GM19463 (cell line): ENCODE results near the gene LRRN2.
"Not testable (repeated sequence)": the region's sequence is repeated elsewhere in the genome, so short reads cannot be mapped to it uniquely, and the experiment has no call there.

Experiments
- ATAC-seq: cut with Tn5 transposase; IDR thresholded peaks from one replicate; pipeline ENCODE4 v1.9.1; 2021; ENCODE audit warnings: mild to moderate bottlenecking, moderate library complexity; ENCODE audit not compliant: unreplicated experiment

Gene LRRN2

DNA sequence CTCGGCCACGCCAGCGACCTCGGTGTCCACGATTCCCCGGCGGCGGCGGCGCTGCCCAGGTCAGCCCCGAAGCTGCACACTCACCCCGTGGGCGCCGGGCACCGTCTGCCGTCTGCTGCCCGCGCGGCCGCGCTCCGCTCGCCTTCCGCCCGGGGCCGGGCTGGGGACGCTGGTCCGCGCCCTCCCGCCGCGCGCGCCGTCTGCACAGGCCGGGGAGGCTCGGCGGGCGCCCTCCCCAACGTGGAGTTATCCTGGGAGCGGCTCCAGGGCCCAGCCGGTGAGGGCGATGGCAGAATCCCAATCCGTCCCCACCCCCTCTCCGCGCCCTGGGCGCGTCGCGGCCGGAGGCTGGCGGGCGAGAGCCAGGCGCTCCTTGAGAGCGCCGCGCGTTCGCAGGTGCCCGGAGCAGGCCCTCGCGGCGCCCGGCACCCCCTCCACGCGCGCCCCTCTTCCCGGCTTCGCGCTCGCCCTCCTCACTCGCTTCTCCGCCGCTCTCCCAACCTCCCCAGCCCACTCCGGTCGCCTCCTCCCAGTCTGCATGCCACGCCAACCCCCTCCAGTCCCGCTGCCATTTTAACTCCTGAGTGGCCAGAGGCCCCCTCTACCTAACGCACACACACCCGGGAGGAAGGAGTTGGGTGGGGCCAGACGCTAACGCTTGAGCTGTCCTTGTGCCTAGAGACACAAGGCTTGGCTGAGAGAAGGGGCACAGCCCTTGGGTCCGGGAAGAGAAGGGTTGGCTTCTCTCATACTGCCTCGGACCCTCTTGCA, at the start of gene LRRN2:
Gene LRRN2, minus strand, starts transcription at position 503 of the 771 bp plus-strand sequence. CDS start 65,746 bp downstream, outside the sequence.
- no peak for ATAC-seq

- ATAC-seq, result no peak
Measured at GRCh38 chr1:204735042-204735441, 49.5 kb upstream of the LRRN2 start.

DNA sequence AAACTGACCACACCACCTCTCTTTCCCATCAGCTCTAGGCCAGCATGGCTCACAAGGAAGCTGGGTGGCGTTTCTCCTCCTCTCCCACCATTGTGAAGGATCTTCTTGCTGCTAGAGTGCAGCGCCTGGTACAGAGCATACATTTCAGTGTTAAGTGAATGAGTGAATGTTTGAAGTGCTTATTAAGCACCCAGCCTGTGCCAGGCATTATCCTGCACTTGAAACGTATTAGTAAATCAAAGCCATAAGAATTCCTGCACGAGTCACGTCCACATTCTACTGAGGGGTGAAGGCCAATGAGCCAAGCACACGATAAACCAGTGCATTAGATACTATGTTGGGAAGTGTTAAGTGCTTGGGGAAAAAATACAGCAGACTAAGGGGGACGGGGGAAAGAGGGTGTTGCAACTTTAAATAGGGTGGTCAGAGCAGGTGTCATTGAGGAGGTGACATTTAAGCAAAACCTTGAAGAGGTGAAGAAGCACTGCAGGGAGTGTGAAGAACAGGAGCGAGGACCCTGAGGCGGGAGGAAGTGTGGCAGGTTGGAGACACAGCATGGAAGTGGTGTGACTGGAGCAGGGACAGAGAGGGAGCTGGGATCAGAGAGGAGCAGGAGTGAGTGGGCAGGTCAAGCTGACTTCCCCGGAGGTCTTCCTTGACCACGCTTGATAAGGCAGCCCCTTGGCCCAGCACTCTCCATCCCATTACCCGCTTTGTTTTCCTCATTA, 48.5 kb upstream of the LRRN2 start:
- ATAC-seq, result no peak

DNA sequence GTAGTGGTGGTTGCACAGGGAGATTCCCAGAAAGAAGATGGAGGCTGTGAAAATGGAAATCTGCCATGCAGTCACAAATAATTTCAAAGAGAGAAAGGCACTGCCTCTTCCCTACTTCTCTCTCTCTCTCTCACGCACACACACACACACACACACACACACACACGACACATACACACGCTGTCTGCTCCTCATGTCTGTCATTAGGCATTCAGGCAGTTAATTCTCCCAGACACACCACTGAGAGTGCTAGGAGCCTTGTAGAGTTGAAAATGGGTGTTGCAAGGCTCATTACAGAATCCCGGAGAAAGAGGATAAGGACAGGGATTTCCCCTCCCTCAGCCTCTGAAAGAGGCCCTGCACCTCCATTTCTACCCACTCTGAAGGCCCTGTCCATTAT, 47.8 kb upstream of the LRRN2 start:
- no peak for ATAC-seq

DNA sequence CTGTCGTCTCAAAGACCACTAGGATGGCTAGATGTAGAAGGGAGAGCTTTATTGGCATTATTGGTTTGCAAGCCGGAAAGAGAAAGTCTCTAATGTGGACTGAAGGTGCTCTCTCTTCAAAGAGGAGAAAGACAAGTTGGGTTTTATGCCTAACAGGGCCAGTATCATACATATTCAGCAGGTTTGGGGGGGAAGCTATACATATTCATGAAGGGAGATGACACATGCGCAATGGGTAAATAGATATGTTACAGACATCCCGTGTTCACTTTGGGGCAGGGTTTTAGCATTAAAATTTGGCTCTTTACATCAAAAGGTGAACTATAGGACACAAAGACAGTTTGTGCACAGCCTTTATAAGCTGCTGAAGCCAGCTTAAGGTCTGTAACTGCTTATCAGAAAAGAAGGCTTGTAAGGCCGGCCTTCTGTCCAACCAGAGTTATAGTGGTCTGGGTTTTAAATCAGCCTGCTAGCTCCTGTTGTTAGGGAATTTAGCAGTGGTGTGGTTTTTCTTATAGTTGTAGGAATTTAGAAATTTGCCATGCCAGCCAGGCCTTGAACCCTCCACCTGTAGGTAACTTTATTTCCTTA, 46.5 kb upstream of the LRRN2 start:
- ATAC-seq, result no peak

DNA sequence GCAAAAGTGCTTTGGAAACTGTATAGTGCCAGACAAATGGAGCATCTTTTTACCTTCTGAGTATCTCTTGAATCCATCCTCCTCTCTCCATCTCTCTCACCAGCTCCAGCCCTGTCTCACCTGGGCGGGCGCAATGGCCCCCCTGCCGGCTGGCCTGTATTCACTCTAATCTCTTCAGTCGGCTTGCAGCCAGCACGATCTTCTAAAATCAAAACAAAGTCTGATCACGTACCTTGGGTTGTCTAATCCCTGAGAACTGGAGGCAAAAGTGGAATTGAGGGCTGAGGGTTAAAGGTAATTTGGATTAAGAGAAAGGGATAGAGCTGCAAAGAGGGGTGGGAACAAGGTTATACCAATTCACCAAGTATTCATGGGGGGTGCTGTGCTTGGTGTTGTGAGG, 46.0 kb upstream of the LRRN2 start:
- no peak for ATAC-seq

DNA sequence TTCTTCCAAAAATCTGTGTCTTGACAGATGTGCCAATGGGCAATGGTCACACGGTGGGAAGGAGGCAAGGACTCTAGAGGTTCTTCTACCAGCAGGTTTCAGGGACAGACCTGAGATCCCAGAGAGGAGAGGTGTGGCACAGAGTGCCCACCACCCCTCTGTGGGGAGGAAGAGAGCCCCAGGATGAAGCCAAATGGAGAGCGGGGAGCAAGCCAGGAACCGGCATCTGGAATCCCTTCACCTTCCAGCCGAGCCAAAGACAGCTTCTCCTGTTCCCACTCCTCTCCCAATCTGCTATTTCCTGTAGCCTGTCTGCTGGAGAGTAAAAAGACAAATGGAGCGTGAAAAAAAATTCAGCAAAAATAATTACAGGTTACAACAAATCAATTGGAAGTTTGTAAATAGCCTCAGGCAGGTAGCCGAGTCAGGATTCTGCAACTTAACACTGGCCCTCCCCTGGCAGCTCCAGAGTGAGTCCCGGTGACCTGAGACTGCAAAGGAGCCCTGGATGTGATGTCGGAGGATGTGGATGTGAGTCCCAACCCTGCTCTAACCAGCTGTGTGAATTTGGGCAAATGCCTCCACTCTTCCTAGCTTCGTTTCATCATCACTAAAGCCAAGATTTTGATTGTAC, 45.4 kb upstream of the LRRN2 start:
- ATAC-seq, result no peak

DNA sequence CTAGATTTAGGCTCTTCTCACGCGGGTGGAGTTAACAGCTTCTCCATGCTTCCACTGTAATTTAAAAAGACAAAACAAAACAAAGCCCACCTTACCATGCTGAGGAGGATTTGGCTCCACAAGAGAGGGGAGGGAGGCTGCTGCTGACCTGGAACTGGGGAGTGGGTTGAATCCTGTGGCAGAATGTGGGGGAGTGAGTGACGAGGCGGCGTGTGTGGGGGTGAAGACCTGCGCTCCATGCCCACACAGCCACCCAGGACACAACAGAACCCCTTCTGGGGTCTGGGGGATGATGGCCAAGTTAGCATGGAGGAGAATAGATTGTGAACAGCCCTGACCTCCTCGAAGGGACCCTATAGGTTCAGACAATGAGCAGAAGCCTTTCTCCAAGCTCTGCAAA, 44.0 kb upstream of the LRRN2 start:
- ATAC-seq, result no peak

GRCh38 chr1:204728456-204728855, 42.9 kb upstream of the LRRN2 start:
- ATAC-seq, result no peak

DNA sequence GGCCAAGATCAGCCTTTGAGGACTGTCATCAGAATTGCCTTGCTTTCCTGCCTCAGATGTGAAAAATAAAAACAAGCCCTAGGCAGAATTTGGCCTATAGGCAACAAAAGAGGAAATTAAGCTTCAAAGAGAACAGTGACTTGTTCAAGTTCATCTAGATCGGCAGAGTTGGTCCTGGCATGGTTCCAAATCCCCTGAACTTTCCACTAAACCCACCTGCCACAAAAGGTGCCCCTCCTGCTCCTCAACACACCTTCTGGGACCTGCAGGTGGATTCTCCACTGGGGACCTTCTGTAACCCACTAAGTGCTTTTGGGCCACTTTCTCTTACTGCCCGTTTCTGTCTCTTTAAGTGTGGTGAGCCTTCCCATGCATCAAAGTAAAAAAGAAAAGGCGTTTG, 42.5 kb upstream of the LRRN2 start:
- ATAC-seq, result no peak

DNA sequence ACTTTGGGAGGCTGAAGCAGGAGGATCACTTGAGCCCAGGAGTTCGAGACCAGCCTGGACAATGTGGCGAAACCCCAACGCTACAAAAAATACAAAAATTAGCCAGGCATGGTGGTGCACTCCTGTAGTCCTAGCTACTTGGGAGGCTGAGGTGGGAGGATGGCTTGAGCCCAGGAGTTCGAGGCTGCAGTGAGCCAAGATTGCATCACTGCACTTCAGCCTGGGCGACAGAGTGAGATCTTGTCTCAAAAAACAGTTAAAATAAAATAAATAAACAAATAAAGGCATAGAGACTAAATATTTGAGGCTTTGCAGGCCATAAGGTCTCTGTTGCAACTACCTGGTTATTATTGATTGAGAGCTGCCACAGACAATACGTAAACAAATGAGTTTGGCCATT, 41.9 kb upstream of the LRRN2 start:
- ATAC-seq, result not testable (repeated sequence)

GRCh38 chr1:204726478-204726877, 40.9 kb upstream of the LRRN2 start:
- no peak for ATAC-seq

- ATAC-seq, result no peak
Measured at GRCh38 chr1:204725821-204726448, 40.4 kb upstream of the LRRN2 start.

- ATAC-seq, result no peak
Measured at GRCh38 chr1:204723131-204723787, 37.7 kb upstream of the LRRN2 start.

DNA sequence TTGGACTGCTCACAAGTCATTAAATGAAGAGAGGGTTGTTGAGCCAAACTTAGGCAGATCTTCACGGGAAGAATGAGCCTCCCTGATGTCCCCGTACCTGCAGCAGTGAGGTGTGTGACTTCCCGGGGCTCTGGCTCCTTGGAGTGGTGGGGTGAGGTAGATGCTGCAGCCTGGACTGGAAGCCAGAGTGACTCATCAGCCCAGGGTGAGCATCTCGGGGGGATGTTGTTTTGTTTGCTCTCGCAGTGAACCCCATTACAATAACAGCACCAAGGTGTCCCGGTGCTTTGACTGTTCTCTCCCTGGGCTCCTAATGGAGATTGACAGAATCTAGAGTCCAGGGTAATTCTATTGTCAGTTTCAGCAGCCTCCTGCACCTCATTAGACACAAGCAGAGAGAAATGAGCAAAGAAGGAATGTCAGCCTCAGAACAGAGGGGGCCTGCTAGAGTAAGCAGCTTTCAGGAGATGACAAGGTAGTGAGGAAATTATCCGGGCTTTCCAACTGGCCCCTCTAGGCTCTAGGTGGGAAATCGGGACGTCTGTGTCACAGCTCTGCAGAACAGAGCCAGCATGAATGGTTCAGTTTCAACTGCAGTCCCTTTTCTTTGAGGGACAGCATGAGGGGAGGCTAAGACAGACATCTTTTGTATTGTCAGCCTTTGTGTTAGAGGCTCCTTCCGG, 36.0 kb upstream of the LRRN2 start:
- no peak for ATAC-seq

DNA sequence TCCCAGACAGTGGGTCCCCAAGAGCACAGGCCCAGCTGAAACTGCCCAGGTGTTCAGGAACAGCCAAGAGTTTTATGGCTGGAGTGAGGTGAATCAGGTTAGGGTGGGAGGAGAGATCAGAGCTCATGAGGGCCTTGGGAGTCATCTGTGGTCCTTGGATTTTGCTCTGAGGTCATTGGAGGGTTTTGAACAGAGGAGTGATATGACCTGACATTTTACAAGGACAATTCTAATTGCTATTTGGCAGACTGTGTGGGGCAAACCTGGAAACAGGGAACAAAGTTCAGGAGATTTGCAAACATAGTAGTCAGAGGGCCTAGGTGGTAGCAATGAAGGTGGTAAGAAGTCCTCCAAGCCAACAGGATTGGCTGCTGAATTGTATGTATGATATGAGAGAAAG, 31.1 kb upstream of the LRRN2 start:
- no peak for ATAC-seq

GRCh38 chr1:204714861-204715511, 29.4 kb upstream of the LRRN2 start:
- no peak for ATAC-seq

DNA sequence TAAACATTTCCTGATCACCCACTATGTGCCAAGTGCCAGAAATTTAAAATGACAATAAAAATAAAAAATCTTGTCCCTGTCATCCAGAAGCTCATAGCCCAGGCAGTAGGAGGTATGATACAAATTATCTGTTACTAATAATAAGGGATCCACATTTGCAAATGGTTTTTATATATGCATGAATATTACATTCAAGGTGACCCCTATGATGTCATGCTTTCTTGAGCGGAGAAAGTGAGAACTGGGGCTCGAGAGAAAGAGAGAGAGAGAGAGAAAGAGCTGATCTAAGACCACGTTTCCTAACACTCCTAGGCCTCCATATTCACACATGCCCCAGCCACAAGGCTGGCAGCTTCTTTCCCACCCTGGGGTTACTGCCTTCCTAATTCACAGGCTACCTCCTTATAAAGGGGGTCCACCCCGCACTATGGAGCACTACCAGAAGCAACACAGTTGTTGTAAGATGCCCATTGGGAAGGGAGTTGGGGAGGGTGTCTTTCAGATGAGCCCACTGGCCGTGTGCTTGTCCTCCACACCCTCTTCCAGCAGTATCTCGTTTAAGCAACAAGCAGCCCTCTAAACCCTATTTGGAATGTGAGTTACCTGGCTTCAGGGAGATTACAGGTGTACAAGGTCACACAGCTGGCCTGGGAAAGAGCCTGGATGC, 28.8 kb upstream of the LRRN2 start:
- ATAC-seq, result no peak

- no peak for ATAC-seq
Measured at GRCh38 chr1:204713541-204713940, 28.0 kb upstream of the LRRN2 start.
